Prostate gland (tissue), 2 donors: ENCODE results near the gene AGXT. TPM values are rescaled to one million over a fixed set of nuclear protein-coding genes. Genes with fewer than 3 reads are reported as not detected.

Source experiments
- DNase-seq: peaks from one replicate; pipeline ENCODE4 v3.0.0-alpha.2; 2019; ENCODE audit warnings: low spot score
- H3K27ac ChIP-seq, 2 donors: fragments of 200-600 bp; sonication (generic); 2 replicates each; pipeline ENCODE4 v1.5.1; 2017 to 2019
- H3K27me3 ChIP-seq: fragments of 200-600 bp; sonication (generic); replicated peaks from 2 replicates; pipeline ENCODE4 v1.5.1; 2019; ENCODE audit not compliant: insufficient read depth
- H3K36me3 ChIP-seq, 2 donors: fragments of 200-600 bp; sonication (generic); 1 replicate in 1 of 2; 2 replicates in 1 of 2; pipeline versions ENCODE4 v1.5.1 to v1.8.1; 2017 to 2019
- H3K4me1 ChIP-seq: fragments of 200-600 bp; sonication (generic); replicated peaks from 2 replicates; pipeline ENCODE4 v1.5.1; 2019
- H3K4me3 ChIP-seq, 2 donors: fragments of 200-600 bp; sonication (generic); 2 replicates each; pipeline ENCODE4 v1.5.1; 2017 to 2019
- H3K9me3 ChIP-seq: fragments of 200-600 bp; sonication (generic); 2 replicates; pipeline ENCODE4 v1.5.1; 2017
- CTCF ChIP-seq, 4 experiments: fragments of 200-600 bp in 2 of 4; fragments of 450-650 bp in 2 of 4; sonication (generic) in 2 of 4; IDR thresholded peaks; 1 replicate in 3 of 4; 2 replicates in 1 of 4; pipeline ENCODE4 v1.5.1; 2016 to 2019; ENCODE audit warnings: antibody characterized with exemption in 4 of 4, mild to moderate bottlenecking in 2 of 4, moderate library complexity in 2 of 4
- POLR2A ChIP-seq: fragments of 450-650 bp; IDR thresholded peaks from one replicate; pipeline ENCODE4 v1.6.1; 2016; ENCODE audit warnings: antibody characterized with exemption, mild to moderate bottlenecking
- POLR2AphosphoS5 ChIP-seq: sonication (generic); formaldehyde crosslinking; IDR thresholded peaks from one replicate; pipeline ENCODE4 v1.6.1; 2017; ENCODE audit warnings: antibody characterized with exemption
- WGBS: methylation state at CpG from one replicate; pipeline ENCODE4 v1.1.5; 2018; 5-methylcytosine and 5-hydroxymethylcytosine counted together
- intact Hi-C: fragments of 100-400 bp; cut with DNase I; formaldehyde crosslinking; loops from one replicate; pipeline ENCODE4 v1.14.2; 2022
- total RNA-seq, 2 donors: library from RNA; depleted of rRNA; stranded (reverse); fragments of >200 nt; gene quantifications; one replicate each; pipeline ENCODE4 v1.1.0, GENCODE V29; 2016

Gene AGXT
- total RNA-seq, 2 donors from 2014 or later = not detected

GRCh38 chr2:240878341-240878936, 9.8 kb downstream of the AGXT start:
- H3K4me3 ChIP-seq = no peak overlapping the region
- DNase-seq = no peak
- WGBS = 87% methylated on average over 14 of the region's 18 CpGs
- no peaks in the 10 kb centered on the region for H3K27me3 ChIP-seq
- H3K36me3 ChIP-seq = no peaks in the 10 kb centered on the region
- TF ChIP-seq POLR2AphosphoS5 (no peak), POLR2A (no peak), CTCF (IDR thresholded peaks at IDR 0.05) (no peak)
- no peaks in the 10 kb centered on the region for H3K9me3 ChIP-seq
- no peak overlapping the region for H3K27ac ChIP-seq
- intact Hi-C loops = no loop called here
- no peaks in the 10 kb centered on the region for H3K4me1 ChIP-seq

DNA sequence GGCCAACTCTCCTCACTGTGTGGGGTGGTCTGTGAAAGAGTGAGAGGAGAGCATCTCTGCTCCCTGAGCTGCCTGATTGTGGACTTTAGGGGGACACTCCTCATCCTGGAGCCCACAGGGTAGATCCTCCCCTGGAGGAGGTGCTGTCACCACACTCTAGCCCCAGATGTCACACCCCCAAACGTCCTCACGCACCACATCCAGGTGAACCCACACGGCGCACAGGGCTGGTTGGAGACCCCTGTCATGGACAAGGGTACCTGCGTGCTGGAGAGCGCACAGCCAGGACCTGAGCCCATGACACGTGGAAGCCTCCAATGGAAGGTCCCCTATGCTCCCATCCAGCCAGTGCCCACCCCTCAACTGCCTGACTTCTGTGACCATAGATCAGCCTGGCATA, 10.5 kb downstream of the AGXT start:
- Histone ChIP-seq H3K27me3 (no peaks in the 10 kb centered on the region), H3K9me3 (no peaks in the 10 kb centered on the region), H3K36me3 (no peaks in the 10 kb centered on the region), H3K4me1 (no peaks in the 10 kb centered on the region), H3K4me3 (no peak overlapping the region), H3K27ac (no peak overlapping the region)
- no peak for TF ChIP-seq POLR2A
- TF ChIP-seq CTCF (IDR thresholded peaks at IDR 0.05) = no peak
- TF ChIP-seq POLR2AphosphoS5 = no peak
- intact Hi-C loops = no loop called here
- DNase-seq = no peak
- 71% methylated on average over 6 of the region's 7 CpGs for WGBS

GRCh38 chr2:240881913-240882312, 13.3 kb downstream of the AGXT start:
- H3K36me3 ChIP-seq = no peaks in the 10 kb centered on the region
- TF ChIP-seq POLR2AphosphoS5 (no peak), POLR2A (no peak), CTCF (IDR thresholded peaks at IDR 0.05) (no peak)
- H3K27me3 ChIP-seq = no peaks in the 10 kb centered on the region
- WGBS = 54% methylated on average over 6 of the region's 6 CpGs
- H3K9me3 ChIP-seq = no peaks in the 10 kb centered on the region
- no peak for DNase-seq
- no peak overlapping the region for H3K4me3 ChIP-seq
- no peak overlapping the region for H3K27ac ChIP-seq
- no peaks in the 10 kb centered on the region for H3K4me1 ChIP-seq
- intact Hi-C loops = no loop called here

DNA sequence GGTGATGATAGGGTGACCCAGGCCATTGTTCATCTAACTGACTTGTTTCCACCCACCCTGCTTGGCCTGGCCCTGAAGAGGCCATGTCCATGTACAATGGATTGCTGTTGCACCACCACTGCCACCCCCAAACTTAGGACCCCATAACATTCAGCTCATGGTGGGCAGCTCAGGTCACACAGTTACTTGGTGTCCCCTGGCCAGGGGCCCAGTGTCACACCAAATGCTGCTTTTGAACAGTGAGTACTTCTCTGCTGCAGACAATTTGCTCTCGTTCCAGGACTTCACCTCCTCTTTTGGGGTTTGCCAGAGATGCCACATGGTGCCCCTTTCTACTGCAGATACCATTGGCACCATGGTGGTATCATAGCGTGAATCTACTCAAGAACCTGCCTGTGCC, 15.6 kb downstream of the AGXT start:
- no peak for TF ChIP-seq POLR2AphosphoS5
- TF ChIP-seq POLR2A = no peak
- TF ChIP-seq CTCF (IDR thresholded peaks at IDR 0.05) = no peak
- intact Hi-C loops = no loop called here
- no peak overlapping the region for H3K4me3 ChIP-seq

DNA sequence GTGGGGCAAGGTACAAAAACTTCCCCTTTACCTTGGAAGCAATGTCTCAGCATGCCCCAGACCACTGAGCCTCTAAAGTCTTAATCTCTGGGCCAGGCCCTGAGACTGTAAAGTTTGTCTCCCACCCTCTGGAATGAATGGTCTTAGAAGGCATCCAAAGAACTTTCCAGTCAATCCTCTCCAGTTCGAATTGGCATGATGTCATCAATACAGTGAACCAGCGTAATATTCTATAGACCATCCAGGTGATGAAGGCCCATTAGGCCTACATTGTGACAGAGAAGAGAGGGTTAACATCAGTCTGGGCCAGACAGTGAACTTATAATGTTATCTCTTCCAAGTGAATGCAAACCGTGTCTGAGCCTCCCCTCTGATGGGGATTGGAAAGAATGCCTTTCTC, 16.1 kb downstream of the AGXT start:
- DNase-seq = no peak
- intact Hi-C loops = no loop called here
- Histone ChIP-seq H3K4me1 (no peaks in the 10 kb centered on the region), H3K36me3 (no peaks in the 10 kb centered on the region), H3K27me3 (no peaks in the 10 kb centered on the region), H3K4me3 (no peak overlapping the region), H3K27ac (no peak overlapping the region), H3K9me3 (no peaks in the 10 kb centered on the region)
- TF ChIP-seq POLR2A (no peak), CTCF (IDR thresholded peaks at IDR 0.05) (no peak), POLR2AphosphoS5 (no peak)
- 79% methylated on average over 3 of the region's 3 CpGs for WGBS

More for the DNA sequence above, 15.6 kb downstream of the AGXT start:
- Histone ChIP-seq H3K4me1 (no peaks in the 10 kb centered on the region), H3K9me3 (no peaks in the 10 kb centered on the region), H3K36me3 (no peaks in the 10 kb centered on the region), H3K27me3 (no peaks in the 10 kb centered on the region), H3K27ac (no peak overlapping the region)
- WGBS = 96% methylated on average over 2 of the region's 2 CpGs
- no peak for DNase-seq
